ENCODE data around the gene GTPBP3.

The GTPBP3 gene

DNA sequence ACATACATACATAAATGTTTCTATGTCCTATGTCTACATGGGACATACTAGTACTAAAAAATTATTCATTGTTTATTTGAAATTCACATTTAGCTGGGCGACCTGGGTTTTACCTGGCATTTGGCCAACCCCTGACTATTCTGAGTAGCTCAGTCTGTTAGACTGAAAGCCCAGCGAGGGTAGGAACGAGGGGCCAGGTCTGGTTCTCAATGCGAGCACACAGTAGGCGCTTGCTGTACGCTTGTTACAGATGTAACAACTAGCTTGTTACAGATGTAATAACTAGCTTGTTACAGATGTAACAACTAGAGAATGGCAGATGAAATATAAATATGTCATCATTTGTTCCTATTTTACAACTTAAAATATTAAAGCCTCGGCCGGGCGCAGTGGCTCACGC lies 1.8 kb upstream of the GTPBP3 start:
- peak overlapping the region; percentile 99 for H3K27ac ChIP-seq
- TF ChIP-seq CTCF (IDR thresholded peaks at IDR 0.05): no peak
- no peak for TF ChIP-seq ZFX (IDR thresholded peaks at IDR 0.05; ENCODE audit: borderline replicate concordance)

DNA sequence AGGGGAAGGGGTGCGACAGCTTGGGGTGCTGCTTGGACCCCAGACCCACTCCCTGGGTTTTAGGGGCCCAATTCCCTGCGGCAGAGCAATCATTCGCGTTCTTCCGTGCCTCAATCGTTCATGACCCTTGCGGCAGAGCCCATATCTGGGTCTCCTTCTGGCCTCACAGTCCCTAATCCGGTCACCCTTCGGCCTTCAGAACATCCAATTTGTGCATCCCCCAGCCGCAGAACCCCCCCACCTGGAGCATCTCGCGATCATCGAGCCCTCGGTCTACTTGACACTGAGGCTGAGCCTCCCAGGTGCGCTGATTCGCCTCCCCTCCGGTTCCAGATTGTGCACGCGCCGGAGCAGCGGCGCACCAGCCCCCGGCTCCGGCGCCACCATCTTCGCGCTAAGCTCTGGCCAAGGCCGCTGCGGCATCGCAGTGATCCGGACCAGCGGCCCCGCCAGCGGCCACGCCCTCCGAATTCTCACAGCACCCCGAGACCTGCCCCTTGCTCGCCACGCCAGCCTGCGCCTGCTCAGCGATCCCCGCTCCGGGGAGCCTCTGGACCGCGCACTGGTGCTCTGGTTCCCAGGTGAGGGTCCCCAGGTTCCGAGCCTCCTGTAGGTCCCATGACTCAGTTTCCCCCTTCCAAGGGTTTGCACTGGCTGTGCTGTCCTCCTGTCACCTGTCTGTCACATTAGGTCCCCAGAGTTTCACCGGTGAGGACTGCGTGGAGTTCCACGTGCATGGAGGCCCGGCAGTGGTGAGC lies 501 bp downstream of the GTPBP3 start:
- TF ChIP-seq ZFX (IDR thresholded peaks at IDR 0.05; ENCODE audit: borderline replicate concordance) (no peak), CTCF (IDR thresholded peaks at IDR 0.05) (no peak)
- peak overlapping the region; percentile 99 for H3K27ac ChIP-seq

DNA sequence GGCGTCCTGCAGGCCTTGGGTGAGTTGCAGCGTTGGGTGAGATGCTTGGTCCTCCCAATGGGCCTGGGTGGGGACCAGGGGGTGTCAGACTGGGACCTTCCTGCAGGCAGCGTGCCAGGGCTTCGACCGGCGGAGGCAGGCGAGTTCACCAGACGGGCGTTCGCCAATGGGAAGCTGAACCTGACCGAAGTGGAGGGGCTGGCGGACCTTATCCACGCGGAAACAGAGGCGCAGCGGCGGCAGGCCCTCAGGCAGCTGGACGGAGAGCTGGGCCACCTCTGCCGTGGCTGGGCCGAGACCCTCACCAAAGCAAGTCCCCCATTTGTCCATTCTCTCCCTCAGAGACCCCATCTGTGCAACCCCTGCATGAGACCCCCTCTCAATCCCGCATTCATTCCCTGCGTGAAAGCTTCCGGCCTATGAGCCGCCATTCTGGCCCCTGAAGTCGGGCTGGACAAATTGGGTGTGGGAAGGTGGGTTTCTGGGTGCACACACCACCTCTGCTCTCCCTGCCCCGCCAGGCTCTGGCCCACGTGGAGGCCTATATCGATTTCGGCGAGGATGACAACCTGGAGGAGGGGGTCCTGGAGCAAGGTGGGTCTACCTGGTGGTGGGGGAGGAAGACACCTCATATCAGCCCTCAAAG lies 1.2 kb downstream of the GTPBP3 start:
- H3K27ac ChIP-seq: peak overlapping the region; percentile 99
- TF ChIP-seq ZFX (IDR thresholded peaks at IDR 0.05; ENCODE audit: borderline replicate concordance) (no peak), CTCF (IDR thresholded peaks at IDR 0.05) (no peak)

DNA sequence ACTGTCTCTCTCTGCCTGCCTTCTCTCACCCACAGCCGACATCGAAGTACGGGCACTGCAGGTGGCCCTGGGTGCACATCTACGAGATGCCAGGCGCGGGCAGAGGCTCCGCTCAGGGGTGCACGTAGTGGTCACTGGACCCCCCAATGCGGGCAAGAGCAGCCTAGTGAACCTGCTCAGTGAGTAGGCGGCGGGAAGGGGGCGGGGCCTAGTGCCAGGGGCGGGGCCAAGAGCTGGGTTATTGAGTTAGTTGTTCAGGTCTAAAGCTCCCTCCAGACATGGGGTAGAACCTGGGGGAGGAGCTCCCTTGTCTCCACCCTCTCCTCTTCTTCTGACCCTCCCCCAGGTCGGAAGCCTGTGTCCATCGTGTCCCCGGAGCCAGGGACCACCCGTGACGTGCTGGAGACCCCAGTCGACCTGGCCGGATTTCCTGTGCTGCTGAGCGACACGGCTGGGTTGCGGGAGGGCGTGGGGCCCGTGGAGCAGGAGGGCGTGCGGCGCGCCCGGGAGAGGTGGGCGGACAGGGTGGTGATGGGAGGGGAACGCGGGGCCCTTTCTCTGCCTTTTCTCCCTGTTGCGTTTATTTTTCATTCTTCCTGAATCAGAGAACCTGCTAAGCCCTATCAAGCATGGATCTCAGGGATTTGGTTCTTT lies 1.9 kb downstream of the GTPBP3 start:
- no peak for TF ChIP-seq ZFX (IDR thresholded peaks at IDR 0.05; ENCODE audit: borderline replicate concordance)
- no peak for TF ChIP-seq CTCF (IDR thresholded peaks at IDR 0.05)

GRCh38 chr19:17340302-17340870 lies 3.0 kb downstream of the GTPBP3 start:
- no peak for TF ChIP-seq ZFX (IDR thresholded peaks at IDR 0.05; ENCODE audit: borderline replicate concordance)
- peak; percentile 73 for TF ChIP-seq CTCF (IDR thresholded peaks at IDR 0.05)
- H3K27ac ChIP-seq: peak overlapping the region; percentile 99

More for the DNA sequence above, 1.9 kb downstream of the GTPBP3 start:
- H3K27ac ChIP-seq: peak overlapping the region; percentile 99

DNA sequence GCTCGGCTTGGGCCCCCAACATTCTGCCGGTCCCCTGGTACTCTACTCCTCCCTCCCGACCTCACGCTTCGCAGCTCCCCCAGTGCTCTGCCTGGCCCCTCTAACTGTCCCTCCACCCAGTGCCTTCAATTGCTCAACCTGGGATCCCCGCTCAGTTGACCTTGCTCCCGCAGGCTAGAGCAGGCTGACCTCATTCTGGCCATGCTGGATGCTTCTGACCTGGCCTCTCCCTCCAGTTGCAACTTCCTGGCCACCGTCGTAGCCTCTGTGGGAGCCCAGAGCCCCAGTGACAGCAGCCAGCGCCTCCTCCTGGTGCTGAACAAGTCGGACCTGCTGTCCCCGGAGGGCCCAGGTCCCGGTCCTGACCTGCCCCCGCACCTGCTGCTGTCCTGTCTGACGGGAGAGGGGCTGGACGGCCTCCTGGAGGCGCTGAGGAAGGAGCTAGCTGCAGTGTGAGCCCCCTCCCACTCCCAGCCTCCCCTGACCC lies 3.6 kb downstream of the GTPBP3 start:
- TF ChIP-seq CTCF (IDR thresholded peaks at IDR 0.05) (no peak), ZFX (IDR thresholded peaks at IDR 0.05; ENCODE audit: borderline replicate concordance) (no peak)
- peak overlapping the region; percentile 99 for H3K27ac ChIP-seq

Data from 22Rv1 (cell line).